Gastrocnemius medialis (tissue), 4 donors: ENCODE data around the gene FRAS1.

Source experiments
- POLR2A ChIP-seq, 2 donors: fragments of 450-650 bp; IDR thresholded peaks; one replicate each; pipeline ENCODE4 v1.6.1; 2017; ENCODE audit warnings: antibody characterized with exemption in 2 of 2, mild to moderate bottlenecking in 2 of 2, moderate library complexity in 2 of 2
- TF ChIP-seq, protein P1 (sequence below), 5 experiments: fragments of 450-650 bp in 3 of 5; fragments of 200-600 bp in 2 of 5; sonication (generic) in 2 of 5; IDR thresholded peaks in 4 of 5; conservative IDR thresholded peaks in 1 of 5; 1 replicate in 4 of 5; 2 replicates in 1 of 5; pipeline ENCODE4 v1.5.1; 2016 to 2019; ENCODE audit warnings: antibody characterized with exemption in 5 of 5, mild to moderate bottlenecking in 3 of 5, moderate library complexity in 3 of 5

DNA sequence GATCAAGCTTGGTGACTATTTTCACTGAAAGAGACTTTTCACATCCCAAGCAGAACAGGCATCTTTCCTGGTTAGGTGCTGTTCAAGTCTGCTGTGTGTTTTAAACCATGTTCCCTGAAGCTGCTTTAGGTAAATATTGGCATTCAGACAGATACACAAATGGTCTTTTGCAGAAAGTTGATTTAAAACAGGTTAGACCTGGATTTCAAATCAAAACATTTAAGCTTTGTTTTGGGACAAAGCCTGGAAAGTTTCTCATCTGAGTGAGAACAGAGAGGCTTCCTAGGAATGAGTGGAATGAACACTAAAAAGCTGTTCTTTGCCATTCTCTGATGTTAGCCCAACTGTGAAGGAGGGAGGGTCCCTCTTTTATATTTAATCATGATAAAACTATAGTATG is 504.6 kb downstream of the FRAS1 start:
- TF ChIP-seq, protein P1, sequence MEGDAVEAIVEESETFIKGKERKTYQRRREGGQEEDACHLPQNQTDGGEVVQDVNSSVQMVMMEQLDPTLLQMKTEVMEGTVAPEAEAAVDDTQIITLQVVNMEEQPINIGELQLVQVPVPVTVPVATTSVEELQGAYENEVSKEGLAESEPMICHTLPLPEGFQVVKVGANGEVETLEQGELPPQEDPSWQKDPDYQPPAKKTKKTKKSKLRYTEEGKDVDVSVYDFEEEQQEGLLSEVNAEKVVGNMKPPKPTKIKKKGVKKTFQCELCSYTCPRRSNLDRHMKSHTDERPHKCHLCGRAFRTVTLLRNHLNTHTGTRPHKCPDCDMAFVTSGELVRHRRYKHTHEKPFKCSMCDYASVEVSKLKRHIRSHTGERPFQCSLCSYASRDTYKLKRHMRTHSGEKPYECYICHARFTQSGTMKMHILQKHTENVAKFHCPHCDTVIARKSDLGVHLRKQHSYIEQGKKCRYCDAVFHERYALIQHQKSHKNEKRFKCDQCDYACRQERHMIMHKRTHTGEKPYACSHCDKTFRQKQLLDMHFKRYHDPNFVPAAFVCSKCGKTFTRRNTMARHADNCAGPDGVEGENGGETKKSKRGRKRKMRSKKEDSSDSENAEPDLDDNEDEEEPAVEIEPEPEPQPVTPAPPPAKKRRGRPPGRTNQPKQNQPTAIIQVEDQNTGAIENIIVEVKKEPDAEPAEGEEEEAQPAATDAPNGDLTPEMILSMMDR (IDR thresholded peaks at IDR 0.05 in 4 of 5, conservative IDR thresholded peaks at IDR 0.05 in 1 of 5), result no peak
- no peak for TF ChIP-seq POLR2A (IDR thresholded peaks at IDR 0.05)
